HCEC 1CT (cell line): ENCODE results near the gene ACP7.
"Not testable (repeated sequence)": the region's sequence is repeated elsewhere in the genome, so short reads cannot be mapped to it uniquely, and the experiment has no call there.

Experiments used
- DNase-seq: peaks from one replicate; pipeline ENCODE4 v3.0.0-alpha.2; 2017

Gene ACP7

GRCh38 chr19:39110263-39110967, 26.2 kb downstream of the ACP7 start:
- no peak for DNase-seq

- no peak for DNase-seq
Measured at GRCh38 chr19:39111593-39112199, 27.5 kb downstream of the ACP7 start.

- no peak for DNase-seq
Measured at GRCh38 chr19:39112338-39112890, 28.2 kb downstream of the ACP7 start.

GRCh38 chr19:39113199-39113598, 29.0 kb downstream of the ACP7 start:
- DNase-seq, result no peak

- no peak for DNase-seq
Measured at GRCh38 chr19:39115105-39115847, 31.1 kb downstream of the ACP7 start.

GRCh38 chr19:39117023-39117422, 32.9 kb downstream of the ACP7 start:
- DNase-seq, result not testable (repeated sequence)

GRCh38 chr19:39119830-39120229, 35.7 kb downstream of the ACP7 start:
- DNase-seq, result no peak

- no peak for DNase-seq
Measured at GRCh38 chr19:39122934-39123731, 39.0 kb downstream of the ACP7 start.

- DNase-seq, result no peak
Measured at GRCh38 chr19:39124136-39124764, 40.1 kb downstream of the ACP7 start.

- no peak for DNase-seq
Measured at GRCh38 chr19:39125199-39125553, 41.0 kb downstream of the ACP7 start.

GRCh38 chr19:39125554-39126311, 41.6 kb downstream of the ACP7 start, which contains the start of gene PAK4:
TSS of gene PAK4 (plus strand) at chr19:39125786. CDS start at chr19:39169554, 43,768 bp downstream.
- DNase-seq, result peak; percentile 97

GRCh38 chr19:39126312-39127187, 42.4 kb downstream of the ACP7 start:
- DNase-seq, result no peak

- no peak for DNase-seq
Measured at GRCh38 chr19:39127812-39128515, 43.8 kb downstream of the ACP7 start.

- no peak for DNase-seq
Measured at GRCh38 chr19:39128516-39129079, 44.4 kb downstream of the ACP7 start.

GRCh38 chr19:39129116-39129515, 44.9 kb downstream of the ACP7 start:
- DNase-seq, result no peak

GRCh38 chr19:39130337-39131254, 46.4 kb downstream of the ACP7 start:
- no peak for DNase-seq

GRCh38 chr19:39131255-39131755, 47.1 kb downstream of the ACP7 start:
- DNase-seq, result no peak

- DNase-seq, result no peak
Measured at GRCh38 chr19:39132344-39132969, 48.3 kb downstream of the ACP7 start.
